ENCODE measurements around the gene PRDM5.

GRCh38 chr4:120691536-120691935, 231.0 kb downstream of the PRDM5 start:
- TF ChIP-seq MYC (IDR thresholded peaks at IDR 0.05; ENCODE audit: low read depth, low read length) = no peak
- TF ChIP-seq MYC (CRISPR knock-in tag; IDR thresholded peaks at IDR 0.05; ENCODE audit: borderline replicate concordance, low read depth) = no peak
- TF ChIP-seq ZKSCAN3 (CRISPR knock-in tag; IDR thresholded peaks at IDR 0.05) = no peak
- TF ChIP-seq NKRF (IDR thresholded peaks at IDR 0.05; ENCODE audit: borderline replicate concordance) = no peak
- TF ChIP-seq, protein P1, sequence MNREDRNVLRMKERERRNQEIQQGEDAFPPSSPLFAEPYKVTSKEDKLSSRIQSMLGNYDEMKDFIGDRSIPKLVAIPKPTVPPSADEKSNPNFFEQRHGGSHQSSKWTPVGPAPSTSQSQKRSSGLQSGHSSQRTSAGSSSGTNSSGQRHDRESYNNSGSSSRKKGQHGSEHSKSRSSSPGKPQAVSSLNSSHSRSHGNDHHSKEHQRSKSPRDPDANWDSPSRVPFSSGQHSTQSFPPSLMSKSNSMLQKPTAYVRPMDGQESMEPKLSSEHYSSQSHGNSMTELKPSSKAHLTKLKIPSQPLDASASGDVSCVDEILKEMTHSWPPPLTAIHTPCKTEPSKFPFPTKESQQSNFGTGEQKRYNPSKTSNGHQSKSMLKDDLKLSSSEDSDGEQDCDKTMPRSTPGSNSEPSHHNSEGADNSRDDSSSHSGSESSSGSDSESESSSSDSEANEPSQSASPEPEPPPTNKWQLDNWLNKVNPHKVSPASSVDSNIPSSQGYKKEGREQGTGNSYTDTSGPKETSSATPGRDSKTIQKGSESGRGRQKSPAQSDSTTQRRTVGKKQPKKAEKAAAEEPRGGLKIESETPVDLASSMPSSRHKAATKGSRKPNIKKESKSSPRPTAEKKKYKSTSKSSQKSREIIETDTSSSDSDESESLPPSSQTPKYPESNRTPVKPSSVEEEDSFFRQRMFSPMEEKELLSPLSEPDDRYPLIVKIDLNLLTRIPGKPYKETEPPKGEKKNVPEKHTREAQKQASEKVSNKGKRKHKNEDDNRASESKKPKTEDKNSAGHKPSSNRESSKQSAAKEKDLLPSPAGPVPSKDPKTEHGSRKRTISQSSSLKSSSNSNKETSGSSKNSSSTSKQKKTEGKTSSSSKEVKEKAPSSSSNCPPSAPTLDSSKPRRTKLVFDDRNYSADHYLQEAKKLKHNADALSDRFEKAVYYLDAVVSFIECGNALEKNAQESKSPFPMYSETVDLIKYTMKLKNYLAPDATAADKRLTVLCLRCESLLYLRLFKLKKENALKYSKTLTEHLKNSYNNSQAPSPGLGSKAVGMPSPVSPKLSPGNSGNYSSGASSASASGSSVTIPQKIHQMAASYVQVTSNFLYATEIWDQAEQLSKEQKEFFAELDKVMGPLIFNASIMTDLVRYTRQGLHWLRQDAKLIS (CRISPR knock-in tag; IDR thresholded peaks at IDR 0.05) = no peak
- TF ChIP-seq ZNF217 (CRISPR knock-in tag; IDR thresholded peaks at IDR 0.05) = no peak
- no peak for TF ChIP-seq CEBPB (tag; IDR thresholded peaks at IDR 0.05)
